ENCODE data around the gene MFN2. TPM values are rescaled to one million over a fixed set of nuclear protein-coding genes. Genes with fewer than 3 reads are reported as not detected.

MFN2 gene
- total and polyA plus RNA-seq, 4 donors = 26.7 to 70.8 (median 39.9) TPM

DNA sequence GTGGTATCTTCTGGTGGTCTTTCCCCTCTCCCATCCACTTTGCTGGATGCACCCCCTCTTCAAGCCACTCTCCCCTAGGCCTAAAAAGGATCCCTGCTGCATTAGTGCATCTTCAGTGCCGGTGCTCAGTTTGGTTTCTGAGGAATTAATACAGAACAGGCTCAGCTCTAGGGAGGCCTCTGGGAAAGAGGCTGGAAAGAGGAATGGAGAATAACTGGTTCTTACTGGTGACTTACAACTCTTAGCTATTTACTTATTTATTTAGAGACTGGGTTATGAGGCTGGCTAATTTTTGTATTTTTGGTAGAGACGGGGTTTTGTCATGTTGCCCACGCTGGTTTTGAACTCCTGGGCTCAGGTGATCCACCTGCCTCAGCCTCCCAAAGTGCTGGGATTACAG lies 19.0 kb downstream of the MFN2 start:
- no peak for ATAC-seq (ENCODE audit: insufficient read depth, low FRiP score)
- H3K4me3 ChIP-seq = no peak overlapping the region
- no peak overlapping the region for H3K27ac ChIP-seq (ENCODE audit: low read depth in 1 of 2, low read length in 1 of 2)
- no peaks in the 10 kb centered on the region for H3K27me3 ChIP-seq (ENCODE audit: control insufficient read depth in 3 of 3, insufficient read depth in 3 of 3, low read length in 2 of 3)
- peaks cover 36 to 65% (median 47%) of the 10 kb centered on the region in 4 donors for H3K36me3 ChIP-seq (ENCODE audit: control insufficient read depth in 4 of 4, insufficient read depth in 4 of 4, low read length in 4 of 4)
- peaks cover 0 to 1% (median 0%) of the 10 kb centered on the region in 4 donors for H3K9me3 ChIP-seq (ENCODE audit: control insufficient read depth in 4 of 4, insufficient read depth in 3 of 4, low read length in 3 of 4)
- TF ChIP-seq, protein P1, sequence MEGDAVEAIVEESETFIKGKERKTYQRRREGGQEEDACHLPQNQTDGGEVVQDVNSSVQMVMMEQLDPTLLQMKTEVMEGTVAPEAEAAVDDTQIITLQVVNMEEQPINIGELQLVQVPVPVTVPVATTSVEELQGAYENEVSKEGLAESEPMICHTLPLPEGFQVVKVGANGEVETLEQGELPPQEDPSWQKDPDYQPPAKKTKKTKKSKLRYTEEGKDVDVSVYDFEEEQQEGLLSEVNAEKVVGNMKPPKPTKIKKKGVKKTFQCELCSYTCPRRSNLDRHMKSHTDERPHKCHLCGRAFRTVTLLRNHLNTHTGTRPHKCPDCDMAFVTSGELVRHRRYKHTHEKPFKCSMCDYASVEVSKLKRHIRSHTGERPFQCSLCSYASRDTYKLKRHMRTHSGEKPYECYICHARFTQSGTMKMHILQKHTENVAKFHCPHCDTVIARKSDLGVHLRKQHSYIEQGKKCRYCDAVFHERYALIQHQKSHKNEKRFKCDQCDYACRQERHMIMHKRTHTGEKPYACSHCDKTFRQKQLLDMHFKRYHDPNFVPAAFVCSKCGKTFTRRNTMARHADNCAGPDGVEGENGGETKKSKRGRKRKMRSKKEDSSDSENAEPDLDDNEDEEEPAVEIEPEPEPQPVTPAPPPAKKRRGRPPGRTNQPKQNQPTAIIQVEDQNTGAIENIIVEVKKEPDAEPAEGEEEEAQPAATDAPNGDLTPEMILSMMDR (IDR thresholded peaks at IDR 0.05; ENCODE audit: control extremely low read depth, extremely low read depth) = no peak
- no peaks in the 10 kb centered on the region for H3K4me1 ChIP-seq (ENCODE audit: control insufficient read depth in 5 of 5, insufficient read depth in 5 of 5, low read length in 5 of 5)
- WGBS, 2 donors = 81% methylated on average over 3 of the region's 3 CpGs
- no peak for DNase-seq
- H3K9ac ChIP-seq (ENCODE audit: insufficient read depth in 1 of 2, low read length in 2 of 2) = no peak overlapping the region

DNA sequence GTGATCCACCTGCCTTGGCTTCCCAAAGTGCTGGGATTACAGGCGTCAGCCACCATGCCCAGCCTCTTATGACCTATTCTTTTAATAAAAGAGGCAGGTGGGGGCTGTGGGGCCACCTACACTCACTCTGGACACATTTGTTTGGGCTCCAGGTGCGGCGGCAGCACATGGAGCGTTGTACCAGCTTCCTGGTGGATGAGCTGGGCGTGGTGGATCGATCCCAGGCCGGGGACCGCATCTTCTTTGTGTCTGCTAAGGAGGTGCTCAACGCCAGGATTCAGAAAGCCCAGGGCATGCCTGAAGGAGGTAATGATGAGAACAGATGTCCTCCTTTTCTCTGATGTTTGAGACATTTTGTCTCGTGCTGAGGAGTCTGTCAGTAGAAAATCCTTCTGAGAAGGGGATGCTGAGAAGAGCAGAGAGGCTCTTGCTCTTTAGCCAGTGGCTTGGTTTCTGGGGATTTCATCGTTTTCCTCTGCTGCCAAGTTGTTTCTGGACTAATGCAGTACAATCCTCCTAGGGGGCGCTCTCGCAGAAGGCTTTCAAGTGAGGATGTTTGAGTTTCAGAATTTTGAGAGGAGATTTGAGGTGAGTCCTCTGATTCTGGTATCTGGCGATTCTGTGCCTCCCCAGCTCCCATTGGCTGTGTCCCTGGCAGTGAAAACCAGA lies 21.1 kb downstream of the MFN2 start:
- H3K27ac ChIP-seq (ENCODE audit: low read depth in 1 of 2, low read length in 1 of 2) = peak overlapping the region in 1 of 2 donors; percentile 43
- 85 to 86% methylated on average over 14 of the region's 14 CpGs for WGBS, 2 donors
- H3K4me1 ChIP-seq (ENCODE audit: control insufficient read depth in 5 of 5, insufficient read depth in 5 of 5, low read length in 5 of 5) = no peaks in the 10 kb centered on the region
- TF ChIP-seq, protein P1 (IDR thresholded peaks at IDR 0.05; ENCODE audit: control extremely low read depth, extremely low read depth) = peak; percentile 25
- ATAC-seq (ENCODE audit: insufficient read depth, low FRiP score) (no peak), DNase-seq (no peak)
- H3K9ac ChIP-seq (ENCODE audit: insufficient read depth in 1 of 2, low read length in 2 of 2) = no peak overlapping the region
- H3K4me3 ChIP-seq = no peak overlapping the region
- H3K27me3 ChIP-seq (ENCODE audit: control insufficient read depth in 3 of 3, insufficient read depth in 3 of 3, low read length in 2 of 3) = no peaks in the 10 kb centered on the region
- peaks cover 0 to 1% (median 0%) of the 10 kb centered on the region in 4 donors for H3K9me3 ChIP-seq (ENCODE audit: control insufficient read depth in 4 of 4, insufficient read depth in 3 of 4, low read length in 3 of 4)
- peaks cover 41 to 70% (median 54%) of the 10 kb centered on the region in 4 donors for H3K36me3 ChIP-seq (ENCODE audit: control insufficient read depth in 4 of 4, insufficient read depth in 4 of 4, low read length in 4 of 4)

DNA sequence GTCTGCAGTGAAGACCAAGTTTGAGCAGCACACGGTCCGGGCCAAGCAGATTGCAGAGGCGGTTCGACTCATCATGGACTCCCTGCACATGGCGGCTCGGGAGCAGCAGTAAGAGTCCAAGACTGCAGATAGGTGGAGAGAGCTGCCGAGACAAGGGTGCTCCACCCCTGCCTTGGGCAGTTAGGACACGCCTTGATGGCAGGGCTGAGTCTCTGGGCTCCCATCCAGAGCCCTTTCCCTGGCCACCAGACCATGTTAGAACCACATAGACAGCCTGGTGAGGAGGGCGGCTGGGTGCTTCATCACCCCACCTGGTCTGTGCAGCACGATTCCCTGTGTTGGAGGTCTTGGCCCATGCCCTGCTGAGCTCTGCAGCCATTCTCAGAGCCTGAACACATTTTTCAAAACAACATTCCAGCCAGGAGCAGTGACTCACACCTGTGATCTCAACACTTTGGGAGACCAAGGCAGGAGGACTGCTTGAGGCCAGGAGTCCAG lies 21.8 kb downstream of the MFN2 start:
- Histone ChIP-seq H3K4me3 (no peak overlapping the region), H3K27me3 (ENCODE audit: control insufficient read depth in 3 of 3, insufficient read depth in 3 of 3, low read length in 2 of 3) (no peaks in the 10 kb centered on the region), H3K9me3 (ENCODE audit: control insufficient read depth in 4 of 4, insufficient read depth in 3 of 4, low read length in 3 of 4) (peaks cover 0 to 1% (median 0%) of the 10 kb centered on the region in 4 donors), H3K9ac (ENCODE audit: insufficient read depth in 1 of 2, low read length in 2 of 2) (no peak overlapping the region), H3K4me1 (ENCODE audit: control insufficient read depth in 5 of 5, insufficient read depth in 5 of 5, low read length in 5 of 5) (peaks cover 0 to 2% (median 0%) of the 10 kb centered on the region in 5 donors), H3K36me3 (ENCODE audit: control insufficient read depth in 4 of 4, insufficient read depth in 4 of 4, low read length in 4 of 4) (peaks cover 44 to 72% (median 57%) of the 10 kb centered on the region in 4 donors), H3K27ac (ENCODE audit: low read depth in 1 of 2, low read length in 1 of 2) (peak overlapping the region in 1 of 2 donors; percentile 43)
- ATAC-seq (ENCODE audit: insufficient read depth, low FRiP score) (peak; percentile 5), DNase-seq (no peak)
- TF ChIP-seq, protein P1 (IDR thresholded peaks at IDR 0.05; ENCODE audit: control extremely low read depth, extremely low read depth) = no peak
- WGBS, 2 donors = 91 to 96% methylated on average over 10 of the region's 10 CpGs
